Measurements from ENCODE around the gene PGAM5.

- TF ChIP-seq EP300 (IDR thresholded peaks at IDR 0.05) (no peak), POLR2AphosphoS5 (IDR thresholded peaks at IDR 0.05) (no peak)
These were observed 37.7 kb downstream of the PGAM5 start for GRCh38 chr12:132748319-132748718.
